BLaER1 treated with 17β-estradiol and CSF1 and Interleukin-3, amounts not matched to agents 10 nM and 100 nM (cell line): ENCODE data around the gene HOXC4.
A peak's percentile ranks its signal among the peaks of the same experiment; 100 is the strongest.

Experiments used
- H3K27ac ChIP-seq, 11 experiments: shearing (Covaris generic); formaldehyde crosslinking; 2 replicates each; pipeline ENCODE4 v1.8.1; 2022
- H3K27me3 ChIP-seq, 11 experiments: shearing (Covaris generic); formaldehyde crosslinking; 2 replicates each; pipeline ENCODE4 v1.8.1; 2022
- H3K36me3 ChIP-seq, 11 experiments: shearing (Covaris generic); formaldehyde crosslinking; 2 replicates each; pipeline ENCODE4 v1.8.1; 2022
- H3K4me1 ChIP-seq, 10 experiments: shearing (Covaris generic); formaldehyde crosslinking; 2 replicates each; pipeline ENCODE4 v1.8.1; 2022
- H3K4me2 ChIP-seq, 11 experiments: shearing (Covaris generic); formaldehyde crosslinking; 2 replicates each; pipeline ENCODE4 v1.8.1; 2022
- H3K4me3 ChIP-seq, 10 experiments: shearing (Covaris generic); formaldehyde crosslinking; 2 replicates each; pipeline ENCODE4 v1.8.1; 2022
- H3K9ac ChIP-seq, 11 experiments: shearing (Covaris generic); formaldehyde crosslinking; 2 replicates each; pipeline ENCODE4 v1.8.1; 2022
- H3K9me3 ChIP-seq, 11 experiments: shearing (Covaris generic); formaldehyde crosslinking; replicated peaks in 1 of 11; 2 replicates each; pipeline ENCODE4 v1.8.1; 2022
- H4K20me1 ChIP-seq, 11 experiments: shearing (Covaris generic); formaldehyde crosslinking; 2 replicates each; pipeline ENCODE4 v1.8.1; 2022
- Cebpa-rat ChIP-seq, 11 experiments: shearing (Covaris generic); IDR thresholded peaks; 2 replicates each; pipeline ENCODE4 v1.8.1; 2022

The HOXC4 gene

GRCh38 chr12:54030889-54031471 lies 22.7 kb upstream of the HOXC4 start:
- TF ChIP-seq Cebpa-rat (IDR thresholded peaks at IDR 0.05), result no peak
- Histone ChIP-seq H3K9ac (no peak overlapping the region), H3K4me1 (no peaks in the 10 kb centered on the region), H3K9me3 (peaks cover 17 to 43% (median 27%) of the 10 kb centered on the region in 11 experiments), H3K27ac (no peak overlapping the region), H3K27me3 (peaks cover 100% of the 10 kb centered on the region in 11 experiments), H3K4me2 (no peak overlapping the region), H3K4me3 (no peak overlapping the region), H3K36me3 (no peaks in the 10 kb centered on the region), H4K20me1 (peaks cover 0 to 87% (median 64%) of the 10 kb centered on the region in 11 experiments; a peak in 17 of 22 replicates)

- Histone ChIP-seq H3K27ac (no peak overlapping the region), H3K4me3 (no peak overlapping the region), H3K27me3 (peaks cover 100% of the 10 kb centered on the region in 11 experiments), H4K20me1 (peaks cover 0 to 87% (median 60%) of the 10 kb centered on the region in 11 experiments; a peak in 17 of 22 replicates), H3K9me3 (peaks cover 17 to 43% (median 27%) of the 10 kb centered on the region in 11 experiments), H3K4me2 (no peak overlapping the region), H3K9ac (no peak overlapping the region), H3K4me1 (peaks cover 0 to 2% (median under 1%) of the 10 kb centered on the region in 10 experiments; a peak in 8 of 20 replicates), H3K36me3 (no peaks in the 10 kb centered on the region)
- TF ChIP-seq Cebpa-rat (IDR thresholded peaks at IDR 0.05), result no peak
Observed at GRCh38 chr12:54031480-54031879, 22.2 kb upstream of the HOXC4 start.

DNA sequence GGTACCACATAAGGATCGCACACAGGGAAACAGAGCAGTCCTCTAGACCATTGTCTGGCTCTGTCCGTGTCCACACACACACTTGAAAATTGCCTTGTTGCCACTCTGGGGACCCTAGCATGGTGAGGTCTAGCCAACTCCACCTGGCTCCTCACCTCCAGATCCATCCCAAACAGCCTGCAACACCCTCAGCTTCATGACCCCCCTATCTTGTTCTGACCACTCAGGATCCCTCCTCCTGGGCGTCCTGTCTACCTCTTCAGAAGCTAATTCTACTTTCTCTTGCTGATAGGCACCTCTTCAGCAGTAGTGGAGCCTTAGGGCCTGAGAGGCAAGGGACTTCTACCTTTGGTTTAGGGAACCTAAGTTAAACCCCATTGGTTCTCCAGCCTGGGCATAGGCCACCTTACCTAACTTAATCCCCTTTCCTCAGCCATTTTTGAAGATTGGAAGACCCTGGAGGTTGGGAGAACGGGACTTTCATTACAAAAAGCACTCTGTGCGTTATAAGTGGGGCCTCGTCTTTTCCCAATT lies 21.5 kb upstream of the HOXC4 start:
- no peak overlapping the region for H3K4me2 ChIP-seq
- no peak overlapping the region for H3K9ac ChIP-seq
- peaks cover 0 to 89% (median 64%) of the 10 kb centered on the region in 11 experiments; a peak in 17 of 22 replicates for H4K20me1 ChIP-seq
- peaks cover 0 to 9% (median 7%) of the 10 kb centered on the region in 10 experiments; a peak in 8 of 20 replicates for H3K4me1 ChIP-seq
- H3K4me3 ChIP-seq, result no peak overlapping the region; a peak in 1 of 20 replicates
- TF ChIP-seq Cebpa-rat (IDR thresholded peaks at IDR 0.05), result no peak
- H3K27me3 ChIP-seq, result peaks cover 100% of the 10 kb centered on the region in 11 experiments
- no peak overlapping the region for H3K27ac ChIP-seq
- H3K36me3 ChIP-seq, result no peaks in the 10 kb centered on the region
- H3K9me3 ChIP-seq, result peaks cover 17 to 43% (median 27%) of the 10 kb centered on the region in 11 experiments

- Histone ChIP-seq H3K4me3 (peak within 1 kb of the TSS in 7 of 10 experiments; percentile 0 to 58 (median 27); a peak in 9 of 20 replicates), H4K20me1 (peaks cover 0 to 89% (median 62%) of the 10 kb centered on the region in 11 experiments; a peak in 17 of 22 replicates), H3K9me3 (peaks cover 17 to 43% (median 27%) of the 10 kb centered on the region in 11 experiments), H3K4me1 (peaks cover 0 to 10% (median 8%) of the 10 kb centered on the region in 10 experiments; a peak in 8 of 20 replicates), H3K4me2 (no peak within 1 kb of the TSS), H3K9ac (no peak within 1 kb of the TSS), H3K27ac (no peak within 1 kb of the TSS), H3K27me3 (peaks cover 100% of the 10 kb centered on the region in 11 experiments), H3K36me3 (no peaks in the 10 kb centered on the region)
- TF ChIP-seq Cebpa-rat (IDR thresholded peaks at IDR 0.05), result no peak
Observed at GRCh38 chr12:54032627-54033100, 21.0 kb upstream of the HOXC4 start, which contains the start of gene HOXC5. HOXC5 (plus strand) TSS chr12:54033050; CDS start chr12:54033123, 73 bp downstream.

DNA sequence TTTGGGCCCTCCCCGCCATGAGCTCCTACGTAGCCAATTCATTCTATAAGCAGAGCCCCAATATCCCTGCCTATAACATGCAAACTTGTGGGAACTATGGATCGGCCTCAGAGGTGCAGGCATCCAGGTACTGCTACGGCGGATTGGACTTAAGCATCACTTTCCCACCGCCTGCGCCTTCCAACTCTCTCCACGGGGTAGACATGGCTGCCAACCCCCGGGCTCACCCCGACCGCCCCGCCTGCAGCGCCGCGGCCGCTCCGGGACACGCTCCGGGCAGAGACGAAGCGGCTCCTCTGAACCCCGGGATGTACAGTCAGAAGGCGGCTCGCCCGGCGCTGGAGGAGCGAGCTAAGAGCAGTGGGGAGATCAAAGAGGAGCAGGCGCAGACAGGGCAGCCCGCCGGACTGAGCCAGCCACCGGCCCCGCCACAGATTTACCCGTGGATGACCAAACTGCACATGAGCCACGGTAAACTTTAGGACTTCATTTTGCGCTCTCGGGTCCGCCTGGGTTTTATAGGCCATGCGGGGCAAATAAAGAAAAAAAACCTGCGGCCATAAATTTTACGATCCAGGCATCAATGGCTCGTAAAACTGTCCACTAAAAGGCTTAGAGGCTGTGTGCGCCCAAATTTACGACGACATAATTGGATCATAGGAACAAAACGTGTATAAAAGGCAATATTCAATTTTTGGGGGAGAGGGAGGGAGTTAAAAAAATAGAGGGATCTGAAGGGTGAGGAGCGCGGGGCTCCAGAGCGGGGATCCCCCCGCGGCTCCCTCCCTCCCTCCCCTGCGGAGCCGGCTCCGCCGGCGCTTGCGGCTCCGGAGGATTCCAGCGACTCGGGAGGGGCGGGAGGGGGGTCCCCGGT lies 20.3 kb upstream of the HOXC4 start:
- Histone ChIP-seq H4K20me1 (peaks cover 0 to 88% (median 56%) of the 10 kb centered on the region in 11 experiments; a peak in 17 of 22 replicates), H3K4me3 (peak overlapping the region in 7 of 10 experiments; percentile 0 to 58 (median 27); a peak in 9 of 20 replicates), H3K9me3 (peaks cover 17 to 43% (median 27%) of the 10 kb centered on the region in 11 experiments), H3K4me2 (no peak overlapping the region), H3K27ac (no peak overlapping the region), H3K4me1 (peaks cover 0 to 10% (median 8%) of the 10 kb centered on the region in 10 experiments; a peak in 8 of 20 replicates), H3K36me3 (no peaks in the 10 kb centered on the region), H3K27me3 (peaks cover 100% of the 10 kb centered on the region in 11 experiments), H3K9ac (no peak overlapping the region)
- no peak for TF ChIP-seq Cebpa-rat (IDR thresholded peaks at IDR 0.05)

- Histone ChIP-seq H4K20me1 (peaks cover 0 to 89% (median 52%) of the 10 kb centered on the region in 11 experiments; a peak in 17 of 22 replicates), H3K27me3 (peaks cover 100% of the 10 kb centered on the region in 11 experiments), H3K27ac (no peak overlapping the region), H3K9ac (no peak overlapping the region), H3K9me3 (peaks cover 17 to 43% (median 27%) of the 10 kb centered on the region in 11 experiments), H3K36me3 (no peaks in the 10 kb centered on the region), H3K4me2 (no peak overlapping the region), H3K4me1 (peaks cover 0 to 10% (median 8%) of the 10 kb centered on the region in 10 experiments; a peak in 8 of 20 replicates), H3K4me3 (no peak overlapping the region)
- no peak for TF ChIP-seq Cebpa-rat (IDR thresholded peaks at IDR 0.05)
Observed at GRCh38 chr12:54033980-54034784, 19.5 kb upstream of the HOXC4 start.

DNA sequence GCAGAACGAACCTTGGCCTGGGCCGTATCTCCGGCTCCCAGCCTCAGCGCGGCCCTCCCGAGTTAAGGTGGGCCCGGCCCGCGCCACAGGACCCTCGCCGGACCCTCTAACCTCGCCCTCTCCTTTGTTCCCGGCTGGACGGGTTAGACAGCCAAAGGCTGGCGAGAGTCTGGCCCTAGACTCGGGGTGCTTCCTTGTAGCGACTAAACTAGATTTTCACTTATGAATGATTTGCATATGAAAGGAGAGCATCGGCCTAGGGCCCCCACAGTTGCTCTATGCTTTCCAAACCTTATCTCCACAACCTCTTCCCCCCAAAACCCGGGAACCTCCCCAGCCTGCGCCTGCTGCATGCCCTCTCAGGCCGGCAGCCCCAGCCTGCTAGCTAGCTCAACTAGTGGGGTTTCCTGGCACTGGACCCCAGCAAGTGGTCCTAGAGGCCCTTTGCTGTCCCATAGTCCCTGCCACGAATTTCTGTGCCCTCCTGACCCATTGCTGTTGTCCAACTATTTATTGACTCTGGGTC lies 18.8 kb upstream of the HOXC4 start:
- no peak overlapping the region for H3K4me3 ChIP-seq
- H3K4me2 ChIP-seq, result no peak overlapping the region
- H3K36me3 ChIP-seq, result no peaks in the 10 kb centered on the region
- H3K9ac ChIP-seq, result no peak overlapping the region
- H3K9me3 ChIP-seq, result peaks cover 18 to 48% (median 31%) of the 10 kb centered on the region in 11 experiments
- H3K27ac ChIP-seq, result no peak overlapping the region
- TF ChIP-seq Cebpa-rat (IDR thresholded peaks at IDR 0.05), result no peak
- peaks cover 0 to 90% (median 57%) of the 10 kb centered on the region in 11 experiments; a peak in 17 of 22 replicates for H4K20me1 ChIP-seq
- H3K27me3 ChIP-seq, result peaks cover 100% of the 10 kb centered on the region in 11 experiments
- peaks cover 0 to 10% (median 8%) of the 10 kb centered on the region in 10 experiments; a peak in 8 of 20 replicates for H3K4me1 ChIP-seq
